HepG2 (cell line): ENCODE results near the gene CTCF. TPM values are rescaled to one million over a fixed set of nuclear protein-coding genes. Genes with fewer than 3 reads are reported as not detected.

Experiments
- ATF7-NPFF ChIP-seq: sonication (generic); formaldehyde crosslinking; IDR thresholded peaks from 2 replicates; pipeline ENCODE4 v1.8.1; 2023; ENCODE audit warnings: mild to moderate bottlenecking, low read depth, missing genetic modification reagents, moderate library complexity
- TCF7 ChIP-seq: sonication (generic); IDR thresholded peaks from 2 replicates; pipeline ENCODE4 v1.6.1; 2016; ENCODE audit warnings: antibody characterized with exemption, low read depth
- ZNF318 ChIP-seq: sonication (generic); formaldehyde crosslinking; IDR thresholded peaks from 2 replicates; pipeline ENCODE4 v1.4.0; 2020; ENCODE audit warnings: mild to moderate bottlenecking, missing genetic modification reagents
- ZNF446 ChIP-seq: sonication (generic); formaldehyde crosslinking; IDR thresholded peaks from 2 replicates; pipeline ENCODE4 v1.5.0; 2020; ENCODE audit warnings: mild to moderate bottlenecking, missing genetic modification reagents
- polyA plus RNA-seq, 8 experiments: library from polyadenylated mRNA; depleted of rRNA in 3 of 8; stranded (reverse) in 7 of 8; unstranded in 1 of 8; fragments of >200 nt; fragmentation: Illumina TruSeq in 4 of 8; extraction: Trizol in 4 of 8; gene quantifications; 2 replicates each; pipeline versions ENCODE4 v1.2.1 to v1.2.3, GENCODE V29; 2011 to 2016; ENCODE audit warnings: low read depth in 4 of 8, missing spikeins in 1 of 8, mixed read lengths in 1 of 8; ENCODE audit not compliant: insufficient read depth in 1 of 8
- total RNA-seq, 5 experiments: library from RNA; depleted of rRNA; stranded (reverse); fragments of >200 nt; fragmentation: Illumina TruSeq; extraction: Trizol; gene quantifications; 2 replicates each; pipeline ENCODE4 v1.2.3, GENCODE V29; 2016; ENCODE audit warnings: low read depth in 1 of 5

The CTCF gene
- total and polyA plus RNA-seq, 2 of the 13 experiments (the other 11 are each of a cell fraction or from before 2014, with no cell fraction given), result 19.5 to 37.5 TPM

- TF ChIP-seq ZNF318 (CRISPR knock-in tag), result no peak
- TF ChIP-seq TCF7, result no peak
- no peak for TF ChIP-seq ZNF446
- no peak for TF ChIP-seq ATF7-NPFF
Observed at GRCh38 chr16:67525176-67525860, 37.0 kb upstream of the CTCF start (continued).
